8988T (cell line): Measurements from ENCODE around the gene DHX57.
"Not testable (repeated sequence)": the region's sequence is repeated elsewhere in the genome, so short reads cannot be mapped to it uniquely, and the experiment has no call there.

Experiments
- DNase-seq: peaks from one replicate; pipeline ENCODE4 v3.0.0; 2011

The DHX57 gene

GRCh38 chr2:38795016-38795415 lies 80.7 kb downstream of the DHX57 start:
- DNase-seq, result not testable (repeated sequence)

- no peak for DNase-seq
Observed at GRCh38 chr2:38794235-38794946, 81.3 kb downstream of the DHX57 start.

DNA sequence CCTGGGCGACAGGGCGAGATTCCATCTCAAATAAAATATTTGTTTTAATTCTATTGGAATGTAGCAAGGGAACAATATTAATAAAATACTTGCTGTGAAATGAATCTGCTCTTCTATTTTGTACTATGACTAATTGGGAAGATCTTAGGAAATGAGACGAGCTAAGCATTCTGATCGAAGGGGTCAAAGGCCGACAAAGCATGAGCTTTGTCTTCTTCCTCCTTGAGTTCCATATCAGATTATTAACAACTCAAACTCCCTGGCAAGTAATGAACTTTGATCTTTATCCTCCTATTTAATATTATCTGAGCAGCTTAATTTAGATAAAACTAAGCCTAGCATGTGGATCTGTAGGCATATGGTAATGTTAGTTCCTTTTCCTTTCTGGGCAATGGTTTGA lies 82.2 kb downstream of the DHX57 start:
- no peak for DNase-seq

DNA sequence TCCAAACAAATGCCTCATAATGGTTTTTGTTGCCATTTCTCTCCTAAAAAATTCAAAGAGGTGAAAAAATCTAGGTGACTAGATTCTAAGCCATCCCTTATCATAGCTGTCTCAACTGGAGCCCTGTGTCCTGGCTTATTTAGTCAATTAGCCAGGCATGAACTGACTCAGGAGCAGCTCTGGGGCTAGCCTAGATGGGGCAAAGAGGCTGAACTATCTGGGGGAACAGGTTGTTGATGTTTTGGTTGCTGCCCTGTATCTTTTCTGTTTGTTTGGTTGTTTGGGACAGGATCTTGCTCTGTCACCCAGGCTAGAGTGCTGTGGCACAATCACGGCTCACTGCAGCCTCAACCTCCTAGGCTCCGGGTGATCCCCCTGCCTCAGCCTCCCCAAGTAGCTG lies 83.0 kb downstream of the DHX57 start:
- DNase-seq, result no peak

- not testable (repeated sequence) for DNase-seq
Observed at GRCh38 chr2:38792321-38792720, 83.4 kb downstream of the DHX57 start.

- DNase-seq, result no peak
Observed at GRCh38 chr2:38791744-38792143, 84.0 kb downstream of the DHX57 start.

- DNase-seq, result no peak
Observed at GRCh38 chr2:38789691-38790090, 86.0 kb downstream of the DHX57 start.

DNA sequence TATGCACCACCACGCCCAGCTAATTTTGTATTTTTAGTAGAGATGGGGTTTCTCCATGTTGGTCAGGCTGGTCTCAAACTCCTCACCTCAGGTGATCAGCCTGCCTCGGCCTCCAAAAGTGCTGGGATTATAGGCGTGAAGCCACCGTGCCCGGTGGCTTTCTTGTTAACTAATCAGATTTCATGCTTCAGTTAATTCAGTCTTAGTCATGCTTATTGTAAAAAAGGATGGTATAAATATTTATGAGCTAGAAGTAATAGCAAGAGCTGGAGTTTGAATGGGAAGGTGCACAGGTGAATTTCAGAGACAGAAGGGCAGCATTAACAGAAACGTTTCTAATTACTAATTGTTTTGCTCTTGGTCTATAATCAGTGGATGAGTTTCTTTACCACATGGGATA lies 87.4 kb downstream of the DHX57 start:
- no peak for DNase-seq

DNA sequence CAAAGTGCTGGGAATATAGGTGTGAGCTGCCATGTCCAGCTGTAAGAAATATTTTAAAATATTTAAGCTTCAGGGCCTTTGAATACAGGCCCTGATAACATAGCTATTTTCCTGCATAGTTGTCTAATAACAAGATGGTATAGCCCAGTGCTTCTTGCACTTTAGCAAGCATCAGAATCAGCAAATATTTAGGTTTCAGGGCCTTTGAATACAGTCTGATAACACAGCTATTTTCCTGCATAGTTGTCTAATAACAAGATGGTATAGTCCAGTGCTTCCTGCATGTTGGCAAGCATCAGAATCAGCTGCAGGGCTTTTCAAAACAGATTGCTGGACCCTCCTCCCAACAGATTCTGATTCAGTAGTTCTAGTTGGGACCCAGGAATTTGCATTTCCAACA lies 92.1 kb downstream of the DHX57 start:
- DNase-seq, result no peak

DNA sequence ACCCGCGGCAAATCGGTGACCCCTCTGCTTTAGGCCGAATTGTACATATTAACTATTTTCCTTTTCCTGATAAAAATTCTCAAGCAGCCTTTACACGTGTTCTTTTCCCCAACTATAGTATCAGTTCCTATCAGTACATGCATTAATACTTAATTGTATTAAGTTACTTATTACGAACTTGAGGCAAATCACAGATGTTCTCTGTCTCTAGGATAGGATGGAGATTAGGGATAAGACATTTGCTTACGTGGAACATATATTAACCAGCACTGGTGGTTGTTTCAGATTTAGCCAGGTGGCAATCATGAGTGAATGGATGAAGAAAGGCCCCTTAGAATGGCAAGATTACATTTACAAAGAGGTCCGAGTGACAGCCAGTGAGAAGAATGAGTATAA lies 97.0 kb downstream of the DHX57 start:
- DNase-seq, result no peak

- DNase-seq, result no peak
Observed at GRCh38 chr2:38776531-38776930, 99.2 kb downstream of the DHX57 start.

- no peak for DNase-seq
Observed at GRCh38 chr2:38775921-38776225, 99.9 kb downstream of the DHX57 start.

DNA sequence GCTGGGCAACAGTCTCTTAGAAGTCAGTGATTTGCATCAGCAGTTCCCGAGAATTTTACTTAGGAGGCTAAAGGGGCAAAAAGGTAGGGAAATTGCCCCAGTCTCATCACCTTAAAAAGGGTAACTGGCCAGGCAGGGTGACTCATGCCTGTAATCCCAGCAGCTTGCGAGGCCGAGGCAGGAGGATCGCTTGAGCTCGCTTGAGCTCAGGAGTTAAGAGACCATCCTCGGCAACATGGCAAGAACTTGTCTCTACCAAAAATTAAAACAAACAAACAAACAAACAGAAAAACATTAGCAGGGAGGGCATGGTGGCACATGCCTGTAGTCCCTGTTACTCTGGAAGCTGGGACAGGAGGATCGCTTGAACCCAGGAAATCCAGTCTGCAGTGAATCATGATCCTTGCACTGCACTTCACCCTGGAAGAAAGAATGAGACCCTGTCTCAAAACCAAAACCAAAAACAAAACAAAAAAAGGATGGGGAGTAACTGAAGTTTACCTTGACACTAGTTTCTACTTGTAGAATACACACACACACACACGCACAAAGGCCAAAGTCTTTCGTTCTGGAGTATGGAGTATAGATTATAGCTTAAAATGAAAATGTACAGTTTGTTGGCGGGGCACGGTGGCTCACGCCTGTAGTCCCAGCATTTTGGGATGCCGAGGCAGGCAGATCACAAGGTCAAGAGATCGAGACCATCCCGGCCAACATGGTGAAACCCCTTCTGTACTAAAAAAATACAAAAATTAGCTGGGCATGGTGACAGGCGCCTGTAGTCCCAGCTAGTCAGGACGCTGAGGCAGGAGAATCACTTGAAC lies 100.4 kb downstream of the DHX57 start:
- no peak for DNase-seq

- DNase-seq, result no peak
Observed at GRCh38 chr2:38771632-38772031, 104.1 kb downstream of the DHX57 start.

DNA sequence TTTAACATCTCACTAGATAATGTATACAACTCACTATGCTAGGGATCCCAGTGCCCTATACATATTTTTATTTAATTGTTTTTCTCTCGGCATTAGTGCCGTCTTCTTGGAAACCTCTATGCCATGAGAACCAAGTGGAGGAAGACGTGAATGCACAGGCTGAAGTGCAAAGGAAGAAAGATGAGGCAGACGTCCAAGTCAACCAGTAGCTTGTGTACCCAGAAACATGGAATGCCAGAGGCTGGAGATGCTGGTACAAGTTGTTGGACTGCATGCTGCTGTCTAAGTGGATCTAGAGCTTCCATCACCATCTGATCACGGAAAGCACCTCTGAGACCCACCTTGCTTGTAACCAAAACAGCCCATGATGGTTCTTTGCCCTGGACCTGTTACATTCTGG lies 110.2 kb downstream of the DHX57 start:
- DNase-seq, result no peak

DNA sequence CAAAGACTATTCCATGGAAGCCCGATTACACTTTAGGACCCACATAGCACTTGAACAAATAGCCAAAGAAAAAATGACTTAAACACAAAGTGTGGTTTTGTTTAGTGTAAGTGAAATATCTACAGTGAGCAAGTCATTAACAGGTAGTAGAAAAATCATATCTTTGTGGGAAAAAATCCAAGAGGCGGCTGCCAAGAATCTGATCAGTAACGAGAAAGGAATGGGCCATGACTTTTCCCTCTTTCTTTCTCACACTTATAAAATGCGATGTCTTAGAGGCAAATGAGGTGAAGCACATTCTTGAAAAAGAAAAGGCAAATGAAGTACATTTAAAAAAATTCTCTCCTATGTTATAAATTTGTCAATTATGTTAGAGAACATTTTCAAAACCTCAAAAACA lies 110.6 kb downstream of the DHX57 start:
- DNase-seq, result no peak

DNA sequence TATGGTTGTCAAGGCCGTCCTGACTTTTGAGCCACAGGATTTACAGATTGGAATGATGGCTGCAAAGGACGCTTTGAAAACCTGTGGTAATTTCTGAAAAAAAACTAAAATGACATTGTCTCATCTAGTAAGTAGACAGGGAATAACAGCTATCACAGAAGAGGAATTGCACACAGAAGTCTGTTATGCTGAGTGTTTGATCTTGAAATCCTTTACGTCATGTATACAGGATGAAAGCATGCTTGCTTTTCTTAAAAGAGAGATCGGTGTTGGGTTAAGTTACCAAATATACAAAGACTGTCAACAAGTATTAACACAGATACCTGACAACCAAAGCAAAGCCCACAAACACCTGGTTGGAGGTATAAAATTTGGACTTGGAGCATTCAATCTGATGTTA lies 112.0 kb downstream of the DHX57 start:
- no peak for DNase-seq

- DNase-seq, result no peak
Observed at GRCh38 chr2:38763228-38763627, 112.5 kb downstream of the DHX57 start.

DNA sequence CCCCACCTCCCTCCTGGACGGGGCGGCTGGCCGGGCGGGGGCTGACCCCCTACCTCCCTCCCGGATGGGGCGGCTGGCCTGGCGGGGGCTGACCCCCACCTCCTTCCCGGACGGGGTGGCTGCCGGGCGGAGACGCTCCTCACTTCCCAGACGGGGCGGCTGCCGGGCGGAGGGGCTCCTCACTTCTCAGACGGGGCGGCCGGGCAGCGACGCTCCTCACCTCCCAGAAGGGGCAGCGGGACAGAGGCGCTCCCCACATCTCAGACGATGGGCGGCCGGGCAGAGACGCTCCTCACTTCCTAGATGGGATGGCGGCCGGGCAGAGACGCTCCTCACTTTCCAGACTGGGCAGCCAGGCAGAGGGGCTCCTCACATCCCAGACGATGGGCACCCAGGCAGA lies 119.8 kb downstream of the DHX57 start:
- not testable (repeated sequence) for DNase-seq

DNA sequence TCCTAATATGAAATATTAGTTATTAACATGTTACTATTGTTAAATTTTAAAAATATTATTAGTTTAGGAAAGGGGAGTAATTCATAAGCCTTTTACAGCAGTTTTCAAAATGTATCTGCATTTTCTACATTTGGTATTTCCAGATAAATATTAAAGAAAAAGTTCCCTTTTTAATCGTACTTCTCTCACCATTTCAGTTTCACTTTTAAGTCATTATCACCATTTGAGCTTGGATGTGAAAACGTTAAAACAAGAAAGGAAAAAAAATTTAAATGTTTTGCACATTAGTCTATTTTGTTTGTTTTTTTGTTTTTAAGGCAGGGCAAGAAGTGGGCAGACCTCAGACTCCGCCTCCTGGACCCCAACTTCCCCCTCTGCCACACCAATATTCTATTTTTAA lies 121.2 kb downstream of the DHX57 start:
- no peak for DNase-seq

- DNase-seq, result no peak
Observed at GRCh38 chr2:38754049-38754448, 121.7 kb downstream of the DHX57 start.

- DNase-seq, result no peak
Observed at GRCh38 chr2:38751596-38752410, 123.9 kb downstream of the DHX57 start.

- DNase-seq, result peak; percentile 98
Observed at GRCh38 chr2:38750891-38751595, 124.7 kb downstream of the DHX57 start, which contains the start of gene SRSF7. Gene SRSF7 (minus strand): TSS chr2:38751361. CDS start chr2:38751256, 105 bp downstream.
